ENCODE data around the gene CEP112. TPM values are rescaled to one million over a fixed set of nuclear protein-coding genes. Genes with fewer than 3 reads are reported as not detected.

Gene CEP112
- total and polyA plus RNA-seq, 2 of the 8 experiments (the other 6 are each of a cell fraction or from before 2014, with no cell fraction given) = 0.62 to 3.1 TPM

DNA sequence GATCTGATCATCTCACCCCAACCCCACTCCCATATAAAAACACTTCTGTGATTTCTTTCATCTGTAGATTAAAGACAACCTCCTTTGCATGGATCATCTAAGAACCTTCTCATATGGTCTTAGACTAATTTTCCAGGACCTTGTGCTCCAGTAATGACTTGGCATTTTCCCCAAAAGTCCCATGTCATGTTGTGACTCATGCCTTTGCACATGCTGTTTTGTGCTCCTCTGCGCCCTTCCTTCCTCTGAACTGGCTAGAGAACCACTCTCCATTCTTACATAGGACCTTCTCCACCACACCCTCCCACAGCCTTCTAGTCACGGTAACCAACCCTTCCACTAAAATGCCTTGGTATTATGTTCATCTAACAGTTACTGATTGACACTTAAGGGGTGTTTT lies 531.0 kb downstream of the CEP112 start:
- no peak overlapping the region for H2AFZ ChIP-seq (ENCODE audit: low read length)
- no peak overlapping the region for H3K4ac ChIP-seq (replicated peaks; ENCODE audit: insufficient read length, low read depth, low read length)
- no peaks in the 10 kb centered on the region for H3K4me1 ChIP-seq (replicated peaks in 1 of 4; ENCODE audit: control insufficient read depth in 3 of 4, insufficient read depth in 4 of 4, low read length in 3 of 4)
- TF ChIP-seq TAF1 (IDR thresholded peaks at IDR 0.05; ENCODE audit: low read depth, low read length) = no peak
- TF ChIP-seq CREB1 (IDR thresholded peaks at IDR 0.05) = no peak
- no peak for TF ChIP-seq BRCA1 (IDR thresholded peaks at IDR 0.05; ENCODE audit: low read depth, low read length)
- TF ChIP-seq SP1 (IDR thresholded peaks at IDR 0.05; ENCODE audit: low read depth, low read length) = no peak
- TF ChIP-seq RAD21 (IDR thresholded peaks at IDR 0.05 in 1 of 2, conservative IDR thresholded peaks at IDR 0.05 in 1 of 2; ENCODE audit: low read depth in 2 of 2, low read length in 2 of 2) = no peak
- TF ChIP-seq BACH1 (IDR thresholded peaks at IDR 0.05; ENCODE audit: low read length) = peak; percentile 40; the same call in 1 of the 2 replicates
- H4K20me1 ChIP-seq (replicated peaks in 1 of 2; ENCODE audit: control insufficient read depth in 1 of 2, insufficient read depth in 2 of 2, low read length in 2 of 2) = no peaks in the 10 kb centered on the region
- no peak overlapping the region for H2BK20ac ChIP-seq (ENCODE audit: low read length)
- H3K9me3 ChIP-seq (ENCODE audit: insufficient read depth in 2 of 2, low read depth in 1 of 2, low read length in 1 of 2) = no peaks in the 10 kb centered on the region
- no peak overlapping the region for H3K14ac ChIP-seq (ENCODE audit: insufficient read length)
- no peak overlapping the region for H3K23ac ChIP-seq (ENCODE audit: insufficient read length)
- no peak overlapping the region for H2BK15ac ChIP-seq (ENCODE audit: low read length)
- H4K5ac ChIP-seq (ENCODE audit: insufficient read length, low read depth, low read length) = no peak overlapping the region
- no peak overlapping the region for H3K18ac ChIP-seq (ENCODE audit: extremely low read depth, low read length)
- H2AK5ac ChIP-seq (ENCODE audit: low read depth, low read length) = no peak overlapping the region
- ChIA-PET POLR2A (ENCODE audit: partially characterized antibody) (no interaction called here), CTCF (ENCODE audit: partially characterized antibody) (no interaction called here)
- no peak overlapping the region for H4K8ac ChIP-seq (ENCODE audit: extremely low read depth, insufficient read depth, low read length)
- no peaks in the 10 kb centered on the region for H3K36me3 ChIP-seq (ENCODE audit: control insufficient read depth in 2 of 4, insufficient read depth in 4 of 4, low read length in 3 of 4)
- FAIRE-seq (no peak), DNase-seq (ENCODE audit: low read depth in 1 of 2, low spot score in 2 of 2) (no peak)
- H2BK5ac ChIP-seq (ENCODE audit: low read depth, low read length) = no peak overlapping the region
- no peaks in the 10 kb centered on the region for H3K79me2 ChIP-seq (ENCODE audit: control insufficient read depth in 1 of 2, insufficient read depth in 2 of 2, low read length in 2 of 2)
- H2BK12ac ChIP-seq (ENCODE audit: low read depth, low read length) = no peak overlapping the region
- no peak overlapping the region for H3K27ac ChIP-seq (ENCODE audit: low read depth, low read length)
- H2BK120ac ChIP-seq (replicated peaks; ENCODE audit: low read depth, low read length) = no peak overlapping the region
- WGBS, 2 experiments (ENCODE audit: extremely low coverage in 1 of 2, insufficient coverage in 1 of 2, insufficient read length in 1 of 2, insufficient replicate concordance in 2 of 2, low coverage in 1 of 2, low lambda C conversion rate in 2 of 2, missing lambda C conversion rate in 1 of 2) = 85% methylated on average over 2 of the region's 2 CpGs; no CpG with 5 or more reads in 1 of the 2 experiments
- no peak overlapping the region for H4K91ac ChIP-seq (replicated peaks; ENCODE audit: insufficient read length, low read length)
- no peak overlapping the region for H3K9ac ChIP-seq (replicated peaks in 1 of 4; ENCODE audit: extremely low read depth in 1 of 4, low read depth in 3 of 4, low read length in 3 of 4)
- no peak overlapping the region for H3K56ac ChIP-seq (replicated peaks; ENCODE audit: insufficient read length, low read depth, low read length)
- no peaks in the 10 kb centered on the region for H3K79me1 ChIP-seq (ENCODE audit: low read depth, low read length)
- no peaks in the 10 kb centered on the region for H3K27me3 ChIP-seq (replicated peaks in 1 of 4; ENCODE audit: control insufficient read depth in 3 of 4, extremely low read depth in 1 of 4, insufficient read depth in 3 of 4, low read length in 3 of 4)
- no peak overlapping the region for H3K4me2 ChIP-seq (ENCODE audit: insufficient read depth in 1 of 2, low read depth in 2 of 2, low read length in 2 of 2)
- no peaks in the 10 kb centered on the region for H3K23me2 ChIP-seq (ENCODE audit: low read depth, low read length)
- H3K4me3 ChIP-seq (ENCODE audit: extremely low read depth in 1 of 4, insufficient read depth in 2 of 4, low read depth in 3 of 4, low read length in 4 of 4) = no peak overlapping the region

Data from H1 (cell line).